D721Med (cell line): ENCODE results near the gene HOXA5.

Experiments used
- DNase-seq: peaks from one replicate; pipeline ENCODE4 v3.0.0; 2011; ENCODE audit warnings: low spot score; ENCODE audit not compliant: insufficient read length
- FAIRE-seq: peaks from 2 replicates; lab custom pipeline; 2011; peaks lifted over from hg19 to GRCh38; lab: Jason Lieb, UNC
- TF ChIP-seq, protein P1 (sequence below): IDR thresholded peaks from 2 replicates; pipeline ENCODE4 v1.5.1; 2012; ENCODE audit warnings: mild to moderate bottlenecking, control low read depth; ENCODE audit not compliant: insufficient read depth; ENCODE audit errors: missing control alignments

HOXA5 gene

GRCh38 chr7:27137640-27138315 is 5.7 kb downstream of the HOXA5 start:
- FAIRE-seq (no peak), DNase-seq (no peak)
- TF ChIP-seq, protein P1, sequence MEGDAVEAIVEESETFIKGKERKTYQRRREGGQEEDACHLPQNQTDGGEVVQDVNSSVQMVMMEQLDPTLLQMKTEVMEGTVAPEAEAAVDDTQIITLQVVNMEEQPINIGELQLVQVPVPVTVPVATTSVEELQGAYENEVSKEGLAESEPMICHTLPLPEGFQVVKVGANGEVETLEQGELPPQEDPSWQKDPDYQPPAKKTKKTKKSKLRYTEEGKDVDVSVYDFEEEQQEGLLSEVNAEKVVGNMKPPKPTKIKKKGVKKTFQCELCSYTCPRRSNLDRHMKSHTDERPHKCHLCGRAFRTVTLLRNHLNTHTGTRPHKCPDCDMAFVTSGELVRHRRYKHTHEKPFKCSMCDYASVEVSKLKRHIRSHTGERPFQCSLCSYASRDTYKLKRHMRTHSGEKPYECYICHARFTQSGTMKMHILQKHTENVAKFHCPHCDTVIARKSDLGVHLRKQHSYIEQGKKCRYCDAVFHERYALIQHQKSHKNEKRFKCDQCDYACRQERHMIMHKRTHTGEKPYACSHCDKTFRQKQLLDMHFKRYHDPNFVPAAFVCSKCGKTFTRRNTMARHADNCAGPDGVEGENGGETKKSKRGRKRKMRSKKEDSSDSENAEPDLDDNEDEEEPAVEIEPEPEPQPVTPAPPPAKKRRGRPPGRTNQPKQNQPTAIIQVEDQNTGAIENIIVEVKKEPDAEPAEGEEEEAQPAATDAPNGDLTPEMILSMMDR, result no peak

GRCh38 chr7:27134392-27134791 is 9.1 kb downstream of the HOXA5 start:
- FAIRE-seq (no peak), DNase-seq (no peak)
- TF ChIP-seq, protein P1, result no peak

- FAIRE-seq (no peak), DNase-seq (no peak)
- TF ChIP-seq, protein P1, result no peak
These were observed 9.9 kb downstream of the HOXA5 start for GRCh38 chr7:27133409-27134231.

GRCh38 chr7:27132978-27133377 is 10.5 kb downstream of the HOXA5 start:
- no peak for FAIRE-seq
- no peak for DNase-seq
- TF ChIP-seq, protein P1, result no peak

DNA sequence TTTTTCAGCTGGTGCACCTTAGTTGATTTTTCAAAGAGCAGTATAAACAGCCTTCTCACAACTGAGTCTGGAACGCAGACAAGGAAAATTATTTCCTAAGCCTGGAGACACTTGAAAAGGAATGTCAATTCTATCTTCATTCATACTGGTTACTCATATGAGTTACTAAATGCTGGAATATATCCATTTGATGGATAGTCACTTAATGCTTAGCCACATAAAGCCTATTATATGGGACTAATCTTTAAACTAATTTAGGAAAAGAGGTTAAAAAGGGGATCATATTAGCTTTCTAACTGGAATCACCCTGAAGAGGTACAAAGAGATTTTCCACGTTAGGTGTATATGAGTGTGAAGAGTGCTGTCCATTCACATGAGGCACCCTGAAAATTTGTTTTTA is 11.3 kb downstream of the HOXA5 start:
- FAIRE-seq, result no peak
- TF ChIP-seq, protein P1, result no peak
- no peak for DNase-seq

- DNase-seq (no peak), FAIRE-seq (no peak)
- TF ChIP-seq, protein P1, result no peak
These were observed 12.1 kb downstream of the HOXA5 start for GRCh38 chr7:27131390-27131819.
